ENCODE results near the gene NOD2.

NOD2 gene

GRCh38 chr16:50718061-50718760 lies 24.8 kb downstream of the NOD2 start:
- DNase-seq = no peak

- DNase-seq = no peak
Observed at GRCh38 chr16:50718761-50719400, 25.5 kb downstream of the NOD2 start.

- DNase-seq = no peak
Observed at GRCh38 chr16:50719401-50720337, 26.3 kb downstream of the NOD2 start.

- DNase-seq = no peak
Observed at GRCh38 chr16:50721549-50722404, 28.4 kb downstream of the NOD2 start.

GRCh38 chr16:50722405-50722737 lies 29.0 kb downstream of the NOD2 start:
- DNase-seq = no peak

GRCh38 chr16:50722960-50723359 lies 29.6 kb downstream of the NOD2 start:
- DNase-seq = no peak

GRCh38 chr16:50724306-50724705 lies 30.9 kb downstream of the NOD2 start:
- no peak for DNase-seq

GRCh38 chr16:50731130-50731988 lies 38.0 kb downstream of the NOD2 start:
- DNase-seq = no peak

GRCh38 chr16:50731989-50732832 lies 38.8 kb downstream of the NOD2 start:
- DNase-seq = no peak

- no peak for DNase-seq
Observed at GRCh38 chr16:50733468-50733867, 40.1 kb downstream of the NOD2 start.

GRCh38 chr16:50735629-50736122 lies 42.3 kb downstream of the NOD2 start:
- no peak for DNase-seq

GRCh38 chr16:50736448-50736847 lies 43.0 kb downstream of the NOD2 start:
- no peak for DNase-seq

- DNase-seq = no peak
Observed at GRCh38 chr16:50737420-50737959, 44.1 kb downstream of the NOD2 start.

- no peak for DNase-seq
Observed at GRCh38 chr16:50739031-50739430, 45.6 kb downstream of the NOD2 start.

GRCh38 chr16:50740736-50741135 lies 47.3 kb downstream of the NOD2 start:
- DNase-seq = no peak

- DNase-seq = no peak
Observed at GRCh38 chr16:50741225-50741780, 47.9 kb downstream of the NOD2 start.

GRCh38 chr16:50741781-50742575 lies 48.6 kb downstream of the NOD2 start, which contains the start of gene CYLD:
TSS of gene CYLD (plus strand) at chr16:50742086. CDS start at chr16:50749699, 7,613 bp downstream.
- DNase-seq = peak; percentile 93

- DNase-seq = peak; percentile 41
Observed at GRCh38 chr16:50742576-50743200, 49.3 kb downstream of the NOD2 start.

Data from right kidney (tissue), 1 donor.